GM21381 (cell line): Measurements from ENCODE around the gene PRSS1.
A peak's percentile ranks its signal among the peaks of the same experiment; 100 is the strongest.
"Not testable (repeated sequence)": the region's sequence is repeated elsewhere in the genome, so short reads cannot be mapped to it uniquely, and the experiment has no call there.

ENCODE experiments used
- ATAC-seq: cut with Tn5 transposase; IDR thresholded peaks from one replicate; pipeline ENCODE4 v1.9.1; 2021; ENCODE audit warnings: mild to moderate bottlenecking, moderate library complexity; ENCODE audit not compliant: unreplicated experiment

PRSS1 gene

GRCh38 chr7:142772673-142773072 is 23.4 kb downstream of the PRSS1 start:
- ATAC-seq = no peak

DNA sequence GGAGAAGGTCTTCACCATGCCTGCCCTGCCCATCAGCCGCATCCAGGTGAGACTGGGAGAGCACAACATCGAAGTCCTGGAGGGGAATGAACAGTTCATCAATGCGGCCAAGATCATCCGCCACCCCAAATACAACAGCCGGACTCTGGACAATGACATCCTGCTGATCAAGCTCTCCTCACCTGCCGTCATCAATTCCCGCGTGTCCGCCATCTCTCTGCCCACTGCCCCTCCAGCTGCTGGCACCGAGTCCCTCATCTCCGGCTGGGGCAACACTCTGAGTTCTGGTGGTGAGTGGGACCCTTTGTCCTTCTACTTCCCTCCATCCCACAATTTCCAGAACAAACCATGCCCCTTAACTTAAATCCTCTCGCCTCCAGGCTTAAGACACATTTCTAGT is 24.0 kb downstream of the PRSS1 start:
- no peak for ATAC-seq

GRCh38 chr7:142773937-142774744 is 24.9 kb downstream of the PRSS1 start:
- ATAC-seq = no peak

DNA sequence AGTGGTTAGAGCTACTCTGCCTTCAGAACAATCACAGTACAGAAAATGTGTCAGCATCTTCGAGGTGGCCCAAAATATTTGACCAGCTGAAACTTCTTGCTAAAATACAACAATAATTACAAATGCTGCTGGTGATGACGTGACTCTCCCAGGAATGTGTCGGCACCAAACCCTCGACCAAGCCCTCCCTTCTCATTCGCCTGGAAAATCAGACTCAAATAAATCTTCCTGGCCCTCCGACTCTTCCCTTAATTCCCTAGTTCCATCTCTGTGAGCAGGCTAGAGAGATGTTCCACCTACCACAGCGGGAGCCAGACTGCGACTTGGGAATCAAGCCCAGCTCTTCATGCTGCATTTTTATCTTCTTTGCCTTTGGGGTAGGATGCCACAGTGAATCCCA is 25.6 kb downstream of the PRSS1 start:
- no peak for ATAC-seq

DNA sequence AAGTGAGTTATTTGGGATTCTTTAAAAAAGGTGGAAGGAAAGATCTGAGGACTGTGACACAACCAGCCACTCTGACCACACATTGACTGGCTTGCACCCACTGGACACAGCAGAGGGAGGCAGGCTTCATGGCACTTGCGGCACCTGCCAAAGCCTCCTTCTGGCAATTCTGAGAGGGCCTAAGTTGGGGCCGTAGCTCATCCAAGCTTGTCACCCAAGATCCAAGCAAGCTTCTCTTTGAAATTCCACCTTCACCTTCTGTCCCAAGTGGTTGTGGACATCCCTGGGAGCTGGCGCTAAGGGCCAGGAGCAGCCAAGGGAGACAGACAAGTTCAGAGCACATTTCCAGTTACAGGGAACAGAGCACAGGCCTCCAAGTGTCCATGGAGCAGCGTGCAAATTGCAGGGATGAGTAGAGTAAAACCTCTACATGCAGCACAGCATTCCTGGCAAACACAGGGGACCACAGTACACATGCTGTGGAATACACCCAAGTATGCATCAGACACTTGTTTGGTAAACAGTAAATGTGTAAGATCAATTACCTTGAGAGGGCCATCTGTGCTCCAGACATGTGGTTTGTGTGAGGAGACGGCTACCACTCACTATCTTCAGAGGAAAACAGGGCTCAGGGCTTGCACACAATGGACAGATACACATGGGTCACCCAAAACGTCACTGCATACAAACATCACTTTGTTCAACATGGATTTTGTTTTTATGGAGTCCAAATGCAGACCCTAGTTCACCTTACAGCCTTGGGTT is 26.3 kb downstream of the PRSS1 start:
- not testable (repeated sequence) for ATAC-seq

DNA sequence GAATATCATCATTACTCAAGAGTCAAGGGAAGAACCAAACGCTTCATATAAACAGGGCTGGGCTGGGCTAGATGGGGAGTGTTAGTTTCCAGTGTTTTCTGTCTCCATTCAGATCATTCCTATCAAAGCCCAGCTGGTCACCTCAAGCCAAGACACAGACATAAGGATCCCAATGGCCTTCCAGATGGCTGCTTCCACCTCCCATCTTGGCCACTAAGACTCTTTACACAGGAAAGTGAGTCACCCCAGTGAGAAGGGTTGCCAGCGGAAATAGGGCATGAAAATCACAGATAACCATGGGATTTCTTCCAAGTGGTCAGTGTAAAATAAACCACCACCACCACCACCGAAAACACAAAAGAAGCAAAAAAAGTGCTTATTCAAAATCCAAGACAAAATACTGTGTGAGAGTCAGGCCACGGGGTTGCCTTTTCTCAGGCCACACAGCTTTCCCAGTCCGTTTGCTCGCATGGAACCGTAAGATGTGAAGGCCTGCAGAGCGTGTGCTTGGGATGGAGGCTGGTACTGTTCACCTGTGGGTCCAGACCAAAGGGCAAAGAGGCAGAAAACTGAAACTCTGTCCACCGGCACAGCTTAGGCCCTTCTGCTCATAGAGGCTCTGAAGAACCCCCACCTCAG is 27.1 kb downstream of the PRSS1 start:
- no peak for ATAC-seq

- not testable (repeated sequence) for ATAC-seq
Observed at GRCh38 chr7:142776845-142777225, 27.6 kb downstream of the PRSS1 start.

- ATAC-seq = no peak
Observed at GRCh38 chr7:142777318-142777717, 28.0 kb downstream of the PRSS1 start.

- ATAC-seq = peak; percentile 84
Observed at GRCh38 chr7:142782922-142783900, 33.9 kb downstream of the PRSS1 start.

DNA sequence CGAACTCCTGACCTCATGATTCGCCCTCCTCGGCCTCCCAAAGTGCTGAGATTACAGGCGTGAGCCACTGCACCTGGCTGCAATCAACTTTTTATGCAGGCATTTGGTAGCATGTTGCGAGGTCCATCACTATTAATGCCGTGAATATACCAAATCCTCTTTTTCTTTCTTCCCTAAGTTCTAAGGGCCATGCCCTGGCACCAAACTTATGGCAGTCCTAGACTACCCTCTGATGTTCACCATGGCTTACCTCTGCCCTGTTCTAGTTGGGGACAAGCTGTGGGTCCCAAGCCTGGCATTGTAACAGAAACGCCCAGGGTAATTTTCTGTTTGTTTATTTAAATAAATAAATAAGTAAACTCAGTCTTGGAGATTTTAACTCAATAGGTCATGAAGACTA is 34.8 kb downstream of the PRSS1 start:
- ATAC-seq = no peak

GRCh38 chr7:142784716-142785115 is 35.4 kb downstream of the PRSS1 start:
- ATAC-seq = no peak

GRCh38 chr7:142785841-142786250 is 36.6 kb downstream of the PRSS1 start:
- ATAC-seq = peak; percentile 52

GRCh38 chr7:142787034-142787768 is 37.9 kb downstream of the PRSS1 start:
- ATAC-seq = no peak

- no peak for ATAC-seq
Observed at GRCh38 chr7:142787783-142788182, 38.5 kb downstream of the PRSS1 start.

DNA sequence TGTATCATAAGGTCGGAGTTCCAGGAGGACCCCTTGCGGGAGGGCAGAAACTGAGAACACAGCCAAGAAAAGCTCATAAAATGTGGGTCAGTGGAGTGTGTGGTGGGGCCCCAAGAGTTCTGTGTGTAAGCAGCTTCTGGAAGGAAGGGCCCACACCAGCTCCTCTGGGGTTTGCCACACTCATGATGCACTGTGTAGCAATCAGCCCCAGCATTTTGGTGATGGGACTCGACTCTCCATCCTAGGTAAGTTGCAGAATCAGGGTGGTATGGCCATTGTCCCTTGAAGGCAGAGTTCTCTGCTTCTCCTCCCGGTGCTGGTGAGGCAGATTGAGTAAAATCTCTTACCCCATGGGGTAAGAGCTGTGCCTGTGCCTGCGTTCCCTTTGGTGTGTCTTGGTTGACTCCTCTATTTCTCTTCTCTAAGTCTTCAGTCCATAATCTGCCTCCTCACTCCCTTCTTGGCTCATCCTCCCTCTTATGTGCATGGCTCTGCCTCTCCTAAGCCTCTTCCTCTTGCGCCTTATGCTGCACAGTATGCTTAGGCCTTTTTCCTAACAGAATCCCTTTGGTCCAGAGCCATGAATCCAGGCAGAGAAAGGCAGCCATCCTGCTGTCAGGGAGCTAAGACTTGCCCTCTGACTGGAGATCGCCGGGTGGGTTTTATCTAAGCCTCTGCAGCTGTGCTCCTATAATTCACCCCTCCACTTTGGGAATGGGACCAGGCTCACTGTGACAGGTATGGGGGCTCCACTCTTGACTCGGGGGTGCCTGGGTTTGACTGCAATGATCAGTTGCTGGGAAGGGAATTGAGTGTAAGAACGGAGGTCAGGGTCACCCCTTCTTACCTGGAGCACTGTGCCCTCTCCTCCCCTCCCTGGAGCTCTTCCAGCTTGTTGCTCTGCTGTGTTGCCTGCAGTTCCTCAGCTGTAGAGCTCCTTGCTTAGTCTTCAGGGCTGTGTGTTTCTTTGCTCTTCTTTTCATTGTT is 39.3 kb downstream of the PRSS1 start:
- ATAC-seq = no peak

DNA sequence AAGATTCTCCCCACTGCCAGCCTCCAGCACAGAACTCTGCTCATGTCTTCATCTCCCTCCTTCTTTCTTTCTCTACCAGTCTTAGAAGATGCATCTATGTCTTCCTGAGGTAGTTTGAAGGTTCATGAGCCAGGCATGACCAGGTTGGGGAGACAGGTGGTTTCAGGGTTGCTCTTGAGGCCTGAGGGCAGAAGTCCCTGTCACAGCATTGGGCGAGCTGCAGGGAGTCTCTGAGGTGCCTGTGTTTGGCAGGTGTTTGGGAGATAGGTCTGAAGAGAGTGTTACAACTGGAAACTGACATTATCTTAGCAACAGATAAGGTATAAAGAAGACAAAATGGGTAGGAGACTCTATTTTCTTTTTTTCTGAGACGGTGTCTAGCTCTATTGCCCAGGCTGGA is 40.2 kb downstream of the PRSS1 start:
- no peak for ATAC-seq

DNA sequence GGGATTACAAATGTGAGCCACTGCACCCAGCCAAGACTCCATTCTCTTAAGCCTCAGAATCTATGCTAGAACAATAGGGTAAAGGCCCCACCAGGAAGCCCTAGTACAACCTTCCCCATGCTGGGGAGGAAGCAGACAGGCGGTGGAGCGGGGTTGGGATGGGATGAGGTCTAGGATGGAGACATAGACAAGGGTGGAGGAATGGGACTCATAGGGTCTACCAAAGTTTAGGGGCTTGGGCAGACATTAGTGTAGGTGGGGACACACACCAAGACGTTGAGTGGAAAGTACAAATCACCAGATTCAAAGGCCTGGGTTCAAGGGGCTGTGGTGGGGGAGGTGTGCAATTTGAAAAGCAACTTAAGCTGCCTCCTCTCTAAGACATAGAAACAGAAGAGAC is 40.8 kb downstream of the PRSS1 start:
- ATAC-seq = no peak

DNA sequence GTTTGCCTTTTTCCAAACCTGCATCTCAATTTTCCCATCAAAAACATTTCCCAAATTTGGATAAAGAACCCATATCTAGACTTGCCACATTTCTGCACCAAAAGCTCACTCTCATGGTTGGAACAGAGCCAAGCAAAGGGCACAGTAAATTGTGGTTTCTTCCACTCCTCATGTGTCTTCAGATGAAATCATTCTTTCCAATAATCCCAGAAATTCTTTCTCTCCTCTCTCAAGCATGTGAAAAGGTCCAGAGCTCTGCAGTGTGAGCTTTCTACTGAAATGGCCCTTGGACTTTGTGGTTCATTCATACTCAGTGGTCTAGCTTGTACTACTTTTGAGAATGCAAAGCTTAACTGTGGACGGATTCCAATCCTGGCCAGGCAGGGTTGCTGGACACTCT is 41.3 kb downstream of the PRSS1 start:
- no peak for ATAC-seq

DNA sequence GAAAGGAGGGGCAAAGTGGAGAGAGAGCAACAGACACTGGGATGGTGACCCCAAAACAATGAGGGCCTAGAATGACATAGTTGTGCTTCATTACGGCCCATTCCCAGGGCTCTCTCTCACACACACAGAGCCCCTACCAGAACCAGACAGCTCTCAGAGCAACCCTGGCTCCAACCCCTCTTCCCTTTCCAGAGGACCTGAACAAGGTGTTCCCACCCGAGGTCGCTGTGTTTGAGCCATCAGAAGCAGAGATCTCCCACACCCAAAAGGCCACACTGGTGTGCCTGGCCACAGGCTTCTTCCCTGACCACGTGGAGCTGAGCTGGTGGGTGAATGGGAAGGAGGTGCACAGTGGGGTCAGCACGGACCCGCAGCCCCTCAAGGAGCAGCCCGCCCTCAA is 42.2 kb downstream of the PRSS1 start:
- no peak for ATAC-seq
